Measurements from ENCODE around the gene UBE2E2.

DNA sequence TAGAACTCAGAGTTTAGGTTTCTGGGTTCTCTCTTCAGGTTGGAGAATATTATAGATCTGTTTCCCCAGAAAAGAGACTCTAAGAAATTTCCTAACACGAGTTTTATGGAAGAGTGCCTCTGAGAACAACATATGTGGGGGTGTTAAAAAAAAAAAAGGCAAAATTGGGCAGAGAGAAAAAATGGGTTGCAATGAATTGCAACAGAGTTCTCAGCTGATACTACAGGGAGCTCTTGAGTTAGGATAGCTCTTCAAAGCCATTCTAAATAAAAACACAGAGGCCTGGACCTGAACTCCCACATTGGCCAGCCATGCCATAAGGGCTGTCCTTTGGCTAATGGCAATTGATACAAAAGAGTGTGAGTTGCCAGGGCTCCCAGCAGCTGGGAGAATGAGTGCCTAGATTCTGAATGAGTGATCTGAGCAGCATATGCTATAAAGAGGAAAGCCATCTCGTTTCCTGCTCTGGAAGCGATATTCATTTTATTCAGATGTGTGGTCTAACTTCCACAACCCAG is 20.1 kb upstream of the UBE2E2 start:
- TF ChIP-seq, protein P1, sequence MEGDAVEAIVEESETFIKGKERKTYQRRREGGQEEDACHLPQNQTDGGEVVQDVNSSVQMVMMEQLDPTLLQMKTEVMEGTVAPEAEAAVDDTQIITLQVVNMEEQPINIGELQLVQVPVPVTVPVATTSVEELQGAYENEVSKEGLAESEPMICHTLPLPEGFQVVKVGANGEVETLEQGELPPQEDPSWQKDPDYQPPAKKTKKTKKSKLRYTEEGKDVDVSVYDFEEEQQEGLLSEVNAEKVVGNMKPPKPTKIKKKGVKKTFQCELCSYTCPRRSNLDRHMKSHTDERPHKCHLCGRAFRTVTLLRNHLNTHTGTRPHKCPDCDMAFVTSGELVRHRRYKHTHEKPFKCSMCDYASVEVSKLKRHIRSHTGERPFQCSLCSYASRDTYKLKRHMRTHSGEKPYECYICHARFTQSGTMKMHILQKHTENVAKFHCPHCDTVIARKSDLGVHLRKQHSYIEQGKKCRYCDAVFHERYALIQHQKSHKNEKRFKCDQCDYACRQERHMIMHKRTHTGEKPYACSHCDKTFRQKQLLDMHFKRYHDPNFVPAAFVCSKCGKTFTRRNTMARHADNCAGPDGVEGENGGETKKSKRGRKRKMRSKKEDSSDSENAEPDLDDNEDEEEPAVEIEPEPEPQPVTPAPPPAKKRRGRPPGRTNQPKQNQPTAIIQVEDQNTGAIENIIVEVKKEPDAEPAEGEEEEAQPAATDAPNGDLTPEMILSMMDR (IDR thresholded peaks at IDR 0.05 in 4 of 5, conservative IDR thresholded peaks at IDR 0.05 in 1 of 5) = no peak
- no peak for TF ChIP-seq POLR2A (IDR thresholded peaks at IDR 0.05)

Data from gastrocnemius medialis (tissue), 4 donors.